SK-N-SH (cell line): ENCODE data around the gene PIAS3. TPM values are rescaled to one million over a fixed set of nuclear protein-coding genes. Genes with fewer than 3 reads are reported as not detected.

Experiments
- CTCF ChIA-PET: fragments of 300-600, 350-600 bp; formaldehyde crosslinking; extraction: SDS; loops from one replicate; lab custom pipeline; 2021; lab: Yijun Ruan, JAX
- POLR2A ChIA-PET: fragments of 350-600 bp; sonication (Branson Sonifier 250); formaldehyde crosslinking; extraction: SDS; loops from one replicate; lab custom pipeline; 2020; ENCODE audit warnings: antibody characterized with exemption, inconsistent platforms; lab: Yijun Ruan, JAX
- DNase-seq: peaks from one replicate; pipeline ENCODE4 v3.0.0; 2012
- H2AFZ ChIP-seq: fragments of 200-600 bp; sonication (generic); 2 replicates; pipeline ENCODE4 v1.8.1; 2016; ENCODE audit warnings: antibody characterized with exemption, mild to moderate bottlenecking, low read depth
- H3F3A ChIP-seq: fragments of 200-600 bp; sonication (generic); replicated peaks from 2 replicates; pipeline ENCODE3; 2016; ENCODE audit warnings: antibody characterized with exemption, mild to moderate bottlenecking; ENCODE audit not compliant: insufficient read depth
- H3K27ac ChIP-seq, 2 experiments: fragments of 200-500 bp in 1 of 2; fragments of 200-600 bp in 1 of 2; sonication (Bioruptor generic) in 1 of 2; sonication (generic), shearing (Covaris generic) in 1 of 2; 2 replicates each; pipeline versions ENCODE4 v1.5.1 to v1.6.1; 2014 to 2016; ENCODE audit warnings: low read depth in 2 of 2, inconsistent platforms in 1 of 2, low read length in 1 of 2, mild to moderate bottlenecking in 1 of 2, mixed read lengths in 1 of 2
- H3K27me3 ChIP-seq: fragments of 200-600 bp; sonication (generic), shearing (Covaris generic); 2 replicates; pipeline ENCODE4 v1.6.1; 2016; ENCODE audit warnings: mixed run types; ENCODE audit not compliant: insufficient read depth
- H3K36me3 ChIP-seq, 2 experiments: fragments of 200-500 bp in 1 of 2; fragments of 200-600 bp in 1 of 2; sonication (Bioruptor generic) in 1 of 2; sonication (generic) in 1 of 2; replicated peaks in 1 of 2; 2 replicates each; pipeline versions ENCODE3 to v1.5.1; 2014 to 2016; ENCODE audit warnings: low read length in 1 of 2, mild to moderate bottlenecking in 1 of 2; ENCODE audit not compliant: insufficient read depth in 2 of 2, control insufficient read depth in 1 of 2
- H3K4me1 ChIP-seq, 2 experiments: fragments of 200-500 bp in 1 of 2; fragments of 200-600 bp in 1 of 2; sonication (Bioruptor generic) in 1 of 2; sonication (generic), shearing (Covaris generic) in 1 of 2; 2 replicates each; pipeline versions ENCODE4 v1.5.1 to v1.6.1; 2014 to 2016; ENCODE audit warnings: low read depth in 1 of 2, low read length in 1 of 2, mixed run types in 1 of 2; ENCODE audit not compliant: insufficient read depth in 2 of 2, control insufficient read depth in 1 of 2
- H3K4me2 ChIP-seq: fragments of 200-600 bp; sonication (generic), shearing (Covaris generic); 2 replicates; pipeline ENCODE4 v1.6.1; 2017; ENCODE audit warnings: mixed run types
- H3K4me3 ChIP-seq, 2 experiments: fragments of 200-500 bp in 1 of 2; fragments of 200-600 bp in 1 of 2; sonication (Bioruptor generic) in 1 of 2; sonication (generic), shearing (Covaris generic) in 1 of 2; 2 replicates each; pipeline versions ENCODE4 v1.5.1 to v1.8.1; 2014 to 2016; ENCODE audit warnings: low read depth in 2 of 2, inconsistent platforms in 1 of 2, low read length in 1 of 2, mild to moderate bottlenecking in 1 of 2, mixed read lengths in 1 of 2, moderate library complexity in 1 of 2
- H3K79me2 ChIP-seq: fragments of 200-600 bp; sonication (generic); 2 replicates; pipeline ENCODE4 v1.8.1; 2017; ENCODE audit warnings: mild to moderate bottlenecking; ENCODE audit not compliant: insufficient read depth
- H3K9ac ChIP-seq: fragments of 200-600 bp; sonication (generic); 2 replicates; pipeline ENCODE4 v1.6.1; 2017; ENCODE audit warnings: mixed run types
- H3K9me2 ChIP-seq: fragments of 200-600 bp; sonication (generic); 2 replicates; pipeline ENCODE4 v1.6.1; 2017; ENCODE audit warnings: mixed run types
- H3K9me3 ChIP-seq: fragments of 200-600 bp; sonication (generic); 2 replicates; pipeline ENCODE4 v1.6.1; 2017; ENCODE audit warnings: mixed run types, mild to moderate bottlenecking, moderate library complexity
- H4K20me1 ChIP-seq: fragments of 200-600 bp; sonication (generic); 2 replicates; pipeline ENCODE4 v1.6.1; 2017; ENCODE audit warnings: mild to moderate bottlenecking, mixed run types; ENCODE audit not compliant: insufficient read depth
- CHD2 ChIP-seq: fragments of 150-350 bp; IDR thresholded peaks from 2 replicates; pipeline ENCODE4 v1.6.1; 2018; ENCODE audit warnings: low read length; ENCODE audit not compliant: partially characterized antibody
- EP300 ChIP-seq, 2 experiments: IDR thresholded peaks; 2 replicates each; pipeline versions ENCODE4 v1.4.0 to v1.6.1; 2012; ENCODE audit warnings: borderline replicate concordance in 1 of 2, low read depth in 1 of 2, low read length in 1 of 2
- FOSL2 ChIP-seq: IDR thresholded peaks from 2 replicates; pipeline ENCODE4 v1.4.0; 2012; ENCODE audit warnings: low read depth, mild to moderate bottlenecking, moderate library complexity, borderline replicate concordance
- FOXJ3 ChIP-seq: sonication (generic); formaldehyde crosslinking; IDR thresholded peaks from 2 replicates; pipeline ENCODE4 v1.5.1; 2020; ENCODE audit warnings: mild to moderate bottlenecking, missing genetic modification reagents
- GABPA ChIP-seq: IDR thresholded peaks from 2 replicates; pipeline ENCODE4 v1.4.0; 2012; ENCODE audit warnings: low read depth, mild to moderate bottlenecking
- GATA2 ChIP-seq: sonication (generic); formaldehyde crosslinking; IDR thresholded peaks from 2 replicates; pipeline ENCODE4 v1.5.0; 2020; ENCODE audit warnings: mild to moderate bottlenecking, missing genetic modification reagents
- NFIC ChIP-seq: IDR thresholded peaks from 2 replicates; pipeline ENCODE4 v1.4.0; 2012; ENCODE audit warnings: borderline replicate concordance
- NRF1 ChIP-seq: IDR thresholded peaks from 2 replicates; pipeline ENCODE4 v1.6.1; 2012; ENCODE audit warnings: low read depth, mild to moderate bottlenecking, low read length
- PBX3 ChIP-seq: IDR thresholded peaks from 2 replicates; pipeline ENCODE4; 2012
- RCOR1 ChIP-seq: fragments of 150-350 bp; IDR thresholded peaks from 2 replicates; pipeline ENCODE4 v1.6.1; 2017; ENCODE audit warnings: antibody characterized with exemption, low read length
- RXRA ChIP-seq: IDR thresholded peaks from 2 replicates; pipeline ENCODE4 v1.4.0; 2012; ENCODE audit warnings: low read depth, mild to moderate bottlenecking, borderline replicate concordance
- SIN3A ChIP-seq: IDR thresholded peaks from 2 replicates; pipeline ENCODE4 v1.6.1; 2012; ENCODE audit warnings: low read depth, mild to moderate bottlenecking, low read length, moderate library complexity, borderline replicate concordance
- SMC3 ChIP-seq: IDR thresholded peaks from 2 replicates; pipeline ENCODE4 v1.6.1; 2012; ENCODE audit warnings: low read depth, low read length, improper control_type of control experiment
- TAF1 ChIP-seq: IDR thresholded peaks from 2 replicates; pipeline ENCODE4 v1.6.1; 2012; ENCODE audit warnings: low read depth, mild to moderate bottlenecking, low read length, moderate library complexity, borderline replicate concordance
- TCF12 ChIP-seq: IDR thresholded peaks from 2 replicates; pipeline ENCODE4 v1.4.0; 2012
- USF2 ChIP-seq: fragments of 150-350 bp; IDR thresholded peaks from 2 replicates; pipeline ENCODE4 v1.6.1; 2017; ENCODE audit warnings: antibody characterized with exemption, low read length, low read depth, borderline replicate concordance
- WGBS: methylation state at CpG from one replicate; pipeline ENCODE4 v1.1.6; 2017; ENCODE audit warnings: low lambda C conversion rate; 5-methylcytosine and 5-hydroxymethylcytosine counted together
- polyA plus RNA-seq, 3 experiments: library from polyadenylated mRNA; depleted of rRNA; stranded (reverse); fragments of >200 nt; gene quantifications; 2 replicates each; pipeline ENCODE4 v1.2.3, GENCODE V29; 2012
- TF ChIP-seq, protein P1 (sequence below): fragments of 150-350 bp; IDR thresholded peaks from 2 replicates; pipeline ENCODE4 v1.6.1; 2016; ENCODE audit warnings: mild to moderate bottlenecking, low read depth, low read length

Gene PIAS3
- polyA plus RNA-seq, 1 of the 3 experiments (the other 2 are of a cell fraction), result 35.5 TPM

DNA sequence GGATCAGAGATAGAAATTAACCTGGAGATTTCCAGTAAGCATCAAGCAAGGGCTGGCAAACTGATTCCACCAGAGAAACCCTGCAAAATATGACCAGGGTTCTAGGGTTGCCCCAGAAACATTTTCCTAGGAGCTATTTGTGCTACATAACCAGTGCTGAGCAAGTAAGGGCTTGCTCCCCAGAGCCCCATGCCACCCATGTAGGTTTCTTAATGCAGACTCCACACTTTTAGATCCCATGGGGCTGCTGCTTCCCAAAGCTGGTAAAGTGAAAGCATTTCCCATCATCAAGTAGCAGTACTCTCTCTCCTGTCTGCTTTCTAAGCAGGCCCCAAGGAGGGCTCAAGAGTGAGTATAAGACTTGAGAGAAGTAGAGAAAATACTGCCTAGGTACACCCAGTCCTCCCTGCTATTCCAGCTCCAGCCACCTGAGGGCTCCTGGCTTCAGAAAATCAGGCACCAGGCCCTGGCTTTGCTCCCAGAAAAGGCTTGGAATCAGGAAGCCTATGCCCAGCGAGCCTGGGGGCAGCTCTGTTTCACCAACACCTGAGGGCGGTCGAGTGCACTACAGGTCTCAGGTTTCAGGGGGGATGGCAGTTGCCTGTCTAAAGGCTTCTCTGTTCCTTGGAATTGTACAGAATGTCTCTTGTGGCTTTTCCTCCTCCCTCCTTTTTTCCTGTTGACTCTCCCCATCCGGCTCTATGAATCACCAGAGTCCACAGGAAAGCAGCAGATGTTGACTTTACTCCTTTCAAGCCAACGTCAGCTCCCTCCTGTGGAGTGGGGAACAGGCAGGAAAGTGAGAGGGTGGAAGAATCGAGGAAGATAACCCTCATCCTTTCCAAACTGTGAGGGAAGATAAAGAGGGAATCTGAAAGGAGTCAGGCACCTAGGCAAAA is 33.0 kb upstream of the PIAS3 start (continued):
- TF ChIP-seq SIN3A (peak; percentile 62; the same call in 1 of the 2 replicates), NFIC (peak; percentile 86), FOXJ3 (no peak), RXRA (no peak), RCOR1 (peak; percentile 60), EP300 (IDR thresholded peaks at IDR 0.05; ENCODE audit: borderline replicate concordance in 1 of 2, low read depth in 1 of 2, low read length in 1 of 2) (peak; percentile 29 to 76; a peak in 3 of 4 replicates), SMC3 (peak; percentile 97), USF2 (no peak), NRF1 (no peak), TCF12 (peak; percentile 95)
- TF ChIP-seq, protein P1, sequence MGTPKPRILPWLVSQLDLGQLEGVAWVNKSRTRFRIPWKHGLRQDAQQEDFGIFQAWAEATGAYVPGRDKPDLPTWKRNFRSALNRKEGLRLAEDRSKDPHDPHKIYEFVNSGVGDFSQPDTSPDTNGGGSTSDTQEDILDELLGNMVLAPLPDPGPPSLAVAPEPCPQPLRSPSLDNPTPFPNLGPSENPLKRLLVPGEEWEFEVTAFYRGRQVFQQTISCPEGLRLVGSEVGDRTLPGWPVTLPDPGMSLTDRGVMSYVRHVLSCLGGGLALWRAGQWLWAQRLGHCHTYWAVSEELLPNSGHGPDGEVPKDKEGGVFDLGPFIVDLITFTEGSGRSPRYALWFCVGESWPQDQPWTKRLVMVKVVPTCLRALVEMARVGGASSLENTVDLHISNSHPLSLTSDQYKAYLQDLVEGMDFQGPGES, result no peak

DNA sequence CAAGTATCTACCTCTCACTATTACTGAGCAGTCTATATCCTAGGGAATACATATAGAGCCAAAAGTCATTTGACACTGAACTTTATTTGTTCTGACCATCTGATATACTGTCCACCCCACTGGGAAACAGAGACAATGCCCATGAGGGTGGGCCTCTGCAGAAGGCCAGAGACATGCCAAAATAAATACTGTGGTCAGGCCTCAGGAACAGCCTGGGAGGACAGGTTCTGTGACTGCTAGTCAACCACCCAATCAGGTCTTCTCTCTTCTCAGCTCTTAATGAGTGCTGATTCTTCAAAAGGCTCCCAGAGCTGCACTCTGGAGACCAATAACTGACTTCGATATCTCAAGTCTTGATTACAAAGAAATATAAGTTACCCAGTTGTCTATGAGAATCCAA is 32.3 kb upstream of the PIAS3 start:
- Histone ChIP-seq H3K9ac (peak overlapping the region; percentile 57), H3K4me1 (peaks cover 21 to 28% of the 10 kb centered on the region in 2 experiments), H3K79me2 (no peaks in the 10 kb centered on the region), H3K36me3 (no peaks in the 10 kb centered on the region), H4K20me1 (no peaks in the 10 kb centered on the region), H2AFZ (peak overlapping the region; percentile 86), H3K4me3 (0 out of 4 replicates have a peak overlapping the region, but pooled peaks of 1 of the 2 experiments have one; percentile 31), H3K27ac (peak overlapping the region; percentile 94 to 98), H3K9me2 (no peaks in the 10 kb centered on the region), H3F3A (peaks cover 20% of the 10 kb centered on the region), H3K9me3 (no peaks in the 10 kb centered on the region), H3K4me2 (peak overlapping the region; percentile 79), H3K27me3 (no peaks in the 10 kb centered on the region)
- ChIA-PET POLR2A (interaction anchor here (0.7 to 1.3 kb wide), 2 partner anchors 18 to 32 kb away, joined by 4 to 5 read pairs; partner anchors contain the start of gene PIAS3), CTCF (interaction anchor here (0.6 to 11.0 kb wide), 37 partner anchors 10 to 155 kb away, joined by 3 to 281 read pairs (median 9); partner anchors contain the start of genes ANKRD34A, HJV, ITGA10 and NUDT17)
- no peak for DNase-seq
- TF ChIP-seq, protein P1, result no peak
- TF ChIP-seq GABPA (no peak), FOSL2 (no peak), GATA2 (CRISPR knock-in tag) (no peak), CHD2 (no peak), TAF1 (no peak), PBX3 (peak; percentile 32; the same call in 1 of the 2 replicates), NFIC (peak; percentile 40)
- 8% methylated on average over 1 of the region's 1 CpG for WGBS
